Measurements from ENCODE around the gene ARFGAP1.

GRCh38 chr20:63303095-63303666 lies 30.6 kb downstream of the ARFGAP1 start:
- TF ChIP-seq, protein P1, sequence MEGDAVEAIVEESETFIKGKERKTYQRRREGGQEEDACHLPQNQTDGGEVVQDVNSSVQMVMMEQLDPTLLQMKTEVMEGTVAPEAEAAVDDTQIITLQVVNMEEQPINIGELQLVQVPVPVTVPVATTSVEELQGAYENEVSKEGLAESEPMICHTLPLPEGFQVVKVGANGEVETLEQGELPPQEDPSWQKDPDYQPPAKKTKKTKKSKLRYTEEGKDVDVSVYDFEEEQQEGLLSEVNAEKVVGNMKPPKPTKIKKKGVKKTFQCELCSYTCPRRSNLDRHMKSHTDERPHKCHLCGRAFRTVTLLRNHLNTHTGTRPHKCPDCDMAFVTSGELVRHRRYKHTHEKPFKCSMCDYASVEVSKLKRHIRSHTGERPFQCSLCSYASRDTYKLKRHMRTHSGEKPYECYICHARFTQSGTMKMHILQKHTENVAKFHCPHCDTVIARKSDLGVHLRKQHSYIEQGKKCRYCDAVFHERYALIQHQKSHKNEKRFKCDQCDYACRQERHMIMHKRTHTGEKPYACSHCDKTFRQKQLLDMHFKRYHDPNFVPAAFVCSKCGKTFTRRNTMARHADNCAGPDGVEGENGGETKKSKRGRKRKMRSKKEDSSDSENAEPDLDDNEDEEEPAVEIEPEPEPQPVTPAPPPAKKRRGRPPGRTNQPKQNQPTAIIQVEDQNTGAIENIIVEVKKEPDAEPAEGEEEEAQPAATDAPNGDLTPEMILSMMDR (conservative IDR thresholded peaks at IDR 0.05; ENCODE audit: low read length): no peak
- TF ChIP-seq EZH2phosphoT487 (IDR thresholded peaks at IDR 0.05; ENCODE audit: borderline replicate concordance): no peak
